ENCODE measurements around the gene MTCL1. TPM values are rescaled to one million over a fixed set of nuclear protein-coding genes. Genes with fewer than 3 reads are reported as not detected.

Gene MTCL1
- total and polyA plus RNA-seq, 2 experiments from 2014 or later = 10.6 to 19.7 TPM

GRCh38 chr18:8794934-8795280 is 89.6 kb downstream of the MTCL1 start:
- H3K4me1 ChIP-seq (ENCODE audit: insufficient read depth) = peaks cover 39% of the 10 kb centered on the region

GRCh38 chr18:8795586-8796325 is 90.4 kb downstream of the MTCL1 start:
- Histone ChIP-seq H2AFZ (no peak overlapping the region), H3K36me3 (replicated peaks; ENCODE audit: insufficient read depth, low read depth) (no peaks in the 10 kb centered on the region), H3K4me2 (no peak overlapping the region), H3K27ac (peak overlapping the region; percentile 49), H3K79me2 (no peaks in the 10 kb centered on the region), H4K20me1 (ENCODE audit: insufficient read depth, poor library complexity, severe bottlenecking) (no peaks in the 10 kb centered on the region), H3K4me3 (no peak overlapping the region), H3K9me3 (ENCODE audit: low read depth) (no peaks in the 10 kb centered on the region), H3K27me3 (no peaks in the 10 kb centered on the region), H3K4me1 (ENCODE audit: insufficient read depth) (peaks cover 42% of the 10 kb centered on the region), H3K9me2 (replicated peaks; ENCODE audit: insufficient read depth) (no peaks in the 10 kb centered on the region)
- DNase-seq (ENCODE audit: low spot score) = no peak
- TF ChIP-seq EZH2phosphoT487 (IDR thresholded peaks at IDR 0.05; ENCODE audit: low read depth, severe bottlenecking, unreplicated experiment) = no peak
- no peak for TF ChIP-seq CTCF (IDR thresholded peaks at IDR 0.05; ENCODE audit: poor library complexity)
- TF ChIP-seq EZH2 (IDR thresholded peaks at IDR 0.05; ENCODE audit: borderline replicate concordance) = no peak
- 88% methylated on average over 10 of the region's 10 CpGs for WGBS (ENCODE audit: low lambda C conversion rate, missing lambda C conversion rate)

More at GRCh38 chr18:8794934-8795280, 89.6 kb downstream of the MTCL1 start:
- no peaks in the 10 kb centered on the region for H3K9me2 ChIP-seq (replicated peaks; ENCODE audit: insufficient read depth)
- peak overlapping the region; percentile 49 for H3K27ac ChIP-seq
- no peaks in the 10 kb centered on the region for H3K9me3 ChIP-seq (ENCODE audit: low read depth)
- WGBS (ENCODE audit: low lambda C conversion rate, missing lambda C conversion rate) = 46% methylated on average over 7 of the region's 7 CpGs
- no peaks in the 10 kb centered on the region for H3K27me3 ChIP-seq
- H4K20me1 ChIP-seq (ENCODE audit: insufficient read depth, poor library complexity, severe bottlenecking) = no peaks in the 10 kb centered on the region
- no peak overlapping the region for H2AFZ ChIP-seq
- no peak overlapping the region for H3K4me2 ChIP-seq
- no peak for TF ChIP-seq CTCF (IDR thresholded peaks at IDR 0.05; ENCODE audit: poor library complexity)
- TF ChIP-seq EZH2 (IDR thresholded peaks at IDR 0.05; ENCODE audit: borderline replicate concordance) = no peak
- TF ChIP-seq EZH2phosphoT487 (IDR thresholded peaks at IDR 0.05; ENCODE audit: low read depth, severe bottlenecking, unreplicated experiment) = no peak
- no peak overlapping the region for H3K4me3 ChIP-seq
- no peaks in the 10 kb centered on the region for H3K36me3 ChIP-seq (replicated peaks; ENCODE audit: insufficient read depth, low read depth)
- DNase-seq (ENCODE audit: low spot score) = no peak
- no peaks in the 10 kb centered on the region for H3K79me2 ChIP-seq

- Histone ChIP-seq H3K9me2 (replicated peaks; ENCODE audit: insufficient read depth) (no peaks in the 10 kb centered on the region), H3K79me2 (no peaks in the 10 kb centered on the region), H3K4me3 (no peak overlapping the region), H4K20me1 (ENCODE audit: insufficient read depth, poor library complexity, severe bottlenecking) (no peaks in the 10 kb centered on the region), H2AFZ (no peak overlapping the region), H3K36me3 (replicated peaks; ENCODE audit: insufficient read depth, low read depth) (no peaks in the 10 kb centered on the region), H3K4me2 (no peak overlapping the region), H3K9me3 (ENCODE audit: low read depth) (no peaks in the 10 kb centered on the region), H3K4me1 (ENCODE audit: insufficient read depth) (peaks cover 47% of the 10 kb centered on the region), H3K27me3 (no peaks in the 10 kb centered on the region), H3K27ac (peak overlapping the region; percentile 74)
- DNase-seq (ENCODE audit: low spot score) = no peak
- TF ChIP-seq CTCF (IDR thresholded peaks at IDR 0.05; ENCODE audit: poor library complexity) (no peak), EZH2phosphoT487 (IDR thresholded peaks at IDR 0.05; ENCODE audit: low read depth, severe bottlenecking, unreplicated experiment) (no peak), EZH2 (IDR thresholded peaks at IDR 0.05; ENCODE audit: borderline replicate concordance) (no peak)
- WGBS (ENCODE audit: low lambda C conversion rate, missing lambda C conversion rate) = 44% methylated on average over 7 of the region's 7 CpGs
Observed at GRCh38 chr18:8797206-8797605, 91.8 kb downstream of the MTCL1 start.

Data from hepatocyte (in vitro differentiated cells).